Body of pancreas (tissue), 4 donors: ENCODE results near the gene ROBO1.

Source experiments
- POLR2A ChIP-seq, 3 donors: fragments of 450-650 bp; IDR thresholded peaks; one replicate each; pipeline ENCODE4 v1.6.1; 2016; ENCODE audit warnings: antibody characterized with exemption in 3 of 3, mild to moderate bottlenecking in 2 of 3
- TF ChIP-seq, protein P1 (sequence below), 7 experiments: fragments of 450-650 bp in 4 of 7; fragments of 200-600 bp in 3 of 7; sonication (generic) in 3 of 7; IDR thresholded peaks; one replicate each; pipeline ENCODE4 v1.5.1; 2016 to 2019; ENCODE audit warnings: antibody characterized with exemption in 7 of 7

DNA sequence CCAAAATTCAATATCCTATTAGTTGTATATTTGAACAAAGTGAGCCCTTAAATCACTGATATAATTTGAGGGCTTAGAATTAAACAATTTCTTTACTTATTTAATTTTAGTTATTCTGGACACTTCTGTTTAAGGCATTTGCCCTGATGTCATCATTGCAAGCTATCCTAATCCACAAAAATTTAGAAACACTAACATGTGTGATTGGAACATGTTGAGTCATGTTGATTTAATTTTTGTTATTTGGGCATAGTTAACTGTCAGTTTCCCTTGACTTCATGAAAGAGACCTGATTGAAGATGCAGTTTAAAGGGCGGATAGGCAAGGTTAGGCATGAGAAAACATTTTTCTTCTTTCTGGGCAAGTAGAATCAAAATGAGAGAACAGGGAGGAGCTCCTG, 682.6 kb downstream of the ROBO1 start:
- TF ChIP-seq, protein P1, sequence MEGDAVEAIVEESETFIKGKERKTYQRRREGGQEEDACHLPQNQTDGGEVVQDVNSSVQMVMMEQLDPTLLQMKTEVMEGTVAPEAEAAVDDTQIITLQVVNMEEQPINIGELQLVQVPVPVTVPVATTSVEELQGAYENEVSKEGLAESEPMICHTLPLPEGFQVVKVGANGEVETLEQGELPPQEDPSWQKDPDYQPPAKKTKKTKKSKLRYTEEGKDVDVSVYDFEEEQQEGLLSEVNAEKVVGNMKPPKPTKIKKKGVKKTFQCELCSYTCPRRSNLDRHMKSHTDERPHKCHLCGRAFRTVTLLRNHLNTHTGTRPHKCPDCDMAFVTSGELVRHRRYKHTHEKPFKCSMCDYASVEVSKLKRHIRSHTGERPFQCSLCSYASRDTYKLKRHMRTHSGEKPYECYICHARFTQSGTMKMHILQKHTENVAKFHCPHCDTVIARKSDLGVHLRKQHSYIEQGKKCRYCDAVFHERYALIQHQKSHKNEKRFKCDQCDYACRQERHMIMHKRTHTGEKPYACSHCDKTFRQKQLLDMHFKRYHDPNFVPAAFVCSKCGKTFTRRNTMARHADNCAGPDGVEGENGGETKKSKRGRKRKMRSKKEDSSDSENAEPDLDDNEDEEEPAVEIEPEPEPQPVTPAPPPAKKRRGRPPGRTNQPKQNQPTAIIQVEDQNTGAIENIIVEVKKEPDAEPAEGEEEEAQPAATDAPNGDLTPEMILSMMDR (IDR thresholded peaks at IDR 0.05): no peak
- TF ChIP-seq POLR2A (IDR thresholded peaks at IDR 0.05): no peak
